T1000 (cell line): ENCODE measurements around the gene TIGIT.
"Not testable (repeated sequence)": the region's sequence is repeated elsewhere in the genome, so short reads cannot be mapped to it uniquely, and the experiment has no call there.

Experiments
- DNase-seq: peaks from one replicate; lab custom pipeline; 2025; ENCODE audit warnings: mixed read lengths; lab: John Stamatoyannopoulos, UW

The TIGIT gene

GRCh38 chr3:114293838-114294535, at the start of gene TIGIT:
Gene TIGIT, plus strand, starts transcription at chr3:114294028. Its CDS starts 34 bp downstream, at chr3:114294062.
- no peak for DNase-seq

- no peak for DNase-seq
Observed at GRCh38 chr3:114252954-114253353, 40.9 kb upstream of the TIGIT start.

DNA sequence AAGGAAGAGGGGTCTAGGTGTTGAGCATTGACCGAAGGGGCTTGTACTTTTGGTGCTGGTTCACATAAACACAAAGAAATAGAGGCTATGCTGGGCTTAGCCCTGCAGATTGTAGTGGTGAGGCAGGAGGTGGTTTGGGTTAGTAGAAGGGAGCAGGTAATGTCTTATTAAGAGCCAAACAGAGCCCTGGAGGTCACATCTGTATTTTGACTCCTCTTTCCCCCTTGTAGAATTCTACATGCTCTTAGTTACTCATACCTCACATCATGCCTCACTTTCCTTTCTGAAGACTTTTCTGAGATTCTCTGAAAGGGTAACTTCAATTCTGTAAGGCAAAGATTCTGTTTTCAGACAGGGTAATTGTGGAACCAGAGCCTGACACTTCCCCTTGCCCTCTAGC, 40.3 kb upstream of the TIGIT start:
- DNase-seq: no peak

DNA sequence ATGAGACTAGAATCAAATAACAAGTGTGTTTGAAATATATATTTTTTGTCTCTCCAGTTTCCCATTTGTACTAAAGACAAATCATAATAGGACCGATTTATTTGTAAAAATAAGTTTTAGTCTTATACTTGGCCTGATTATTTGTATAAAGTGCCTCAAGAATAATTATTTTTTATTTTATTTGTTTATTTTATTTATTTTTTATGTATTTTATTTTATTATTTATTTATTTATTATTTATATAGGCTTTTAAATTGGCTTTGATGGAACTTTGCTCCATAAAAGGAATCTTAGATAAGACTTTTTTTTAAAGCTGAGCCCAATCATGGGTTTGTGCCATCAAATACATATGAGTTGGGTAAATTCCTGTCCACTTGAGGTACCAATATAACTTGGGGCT, 34.3 kb upstream of the TIGIT start:
- no peak for DNase-seq

DNA sequence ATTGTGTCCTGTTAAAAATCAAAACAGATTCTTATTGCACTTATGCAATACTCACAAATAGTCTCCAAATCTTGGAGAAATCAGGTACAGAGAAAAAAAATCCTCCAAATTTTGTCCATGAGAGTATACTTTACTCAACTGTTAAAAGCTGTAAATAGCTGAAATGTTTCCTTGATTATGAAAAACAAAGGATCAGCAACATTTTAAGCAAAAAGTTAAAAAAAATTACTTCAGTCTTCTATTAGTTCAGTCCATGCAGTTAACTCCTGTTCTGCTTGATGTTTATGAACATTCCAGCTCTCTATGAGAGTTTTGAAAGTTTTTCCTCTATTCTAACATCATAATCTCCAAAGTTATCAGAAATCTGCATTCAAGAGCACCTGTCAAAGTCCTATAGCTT, 33.7 kb upstream of the TIGIT start:
- DNase-seq: no peak

GRCh38 chr3:114270019-114270418, 23.8 kb upstream of the TIGIT start:
- DNase-seq: no peak

DNA sequence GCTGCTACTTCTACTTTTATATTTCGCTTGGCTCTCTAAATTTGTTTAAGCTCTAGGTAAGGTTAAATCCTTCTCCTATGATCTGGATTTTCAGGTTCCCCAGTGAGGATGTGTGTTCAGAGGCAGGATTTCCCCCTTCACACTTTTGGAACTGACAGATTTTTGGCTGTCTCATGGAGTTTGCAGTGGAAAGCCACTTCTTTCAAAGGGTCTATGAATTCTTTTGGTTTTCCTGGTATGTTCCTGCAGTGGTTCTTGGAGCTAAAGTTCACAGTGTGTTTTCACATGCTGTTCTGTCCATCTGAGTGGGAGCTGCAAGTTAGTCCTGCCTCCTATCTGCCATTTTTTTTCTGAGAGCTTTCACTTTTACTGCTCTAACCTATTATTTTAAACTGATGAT, 21.6 kb upstream of the TIGIT start:
- DNase-seq: no peak

- no peak for DNase-seq
Observed at GRCh38 chr3:114274929-114275328, 18.9 kb upstream of the TIGIT start.

DNA sequence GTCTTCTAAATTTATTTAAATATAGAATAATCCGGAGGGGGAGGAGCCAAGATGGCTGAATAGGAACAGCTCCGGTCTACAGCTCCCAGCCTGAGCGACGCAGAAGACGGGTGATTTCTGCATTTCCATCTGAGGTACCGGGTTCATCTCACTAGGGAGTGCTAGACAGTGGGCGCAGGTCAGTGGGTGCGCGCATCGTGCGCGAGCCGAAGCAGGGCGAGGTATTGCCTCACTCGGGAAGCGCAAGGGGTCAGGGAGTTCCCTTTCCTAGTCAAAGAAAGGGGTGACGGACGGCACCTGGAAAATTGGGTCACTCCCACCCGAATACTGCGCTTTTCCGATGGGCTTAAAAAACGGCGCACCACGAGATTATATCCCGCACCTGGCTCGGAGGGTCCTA, 17.0 kb upstream of the TIGIT start:
- DNase-seq: not testable (repeated sequence)

DNA sequence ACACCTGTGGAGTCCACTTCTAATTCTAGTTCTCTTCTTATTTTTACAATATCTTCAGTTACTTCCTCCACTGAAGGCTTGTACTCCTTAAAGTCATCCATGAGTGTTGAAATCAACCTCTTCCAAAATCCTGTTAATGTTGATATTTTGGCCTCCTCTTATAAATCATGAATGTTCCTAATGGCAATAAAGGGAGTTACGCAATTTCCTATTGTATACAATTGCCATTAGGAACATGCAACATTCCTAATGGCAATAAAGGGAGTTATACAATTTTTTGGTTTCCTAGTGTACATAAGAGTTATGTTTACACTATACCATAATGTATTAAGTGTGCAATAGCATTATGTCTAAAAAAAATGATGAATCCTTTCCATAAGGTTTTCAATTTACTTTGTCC, 9.2 kb upstream of the TIGIT start:
- no peak for DNase-seq

DNA sequence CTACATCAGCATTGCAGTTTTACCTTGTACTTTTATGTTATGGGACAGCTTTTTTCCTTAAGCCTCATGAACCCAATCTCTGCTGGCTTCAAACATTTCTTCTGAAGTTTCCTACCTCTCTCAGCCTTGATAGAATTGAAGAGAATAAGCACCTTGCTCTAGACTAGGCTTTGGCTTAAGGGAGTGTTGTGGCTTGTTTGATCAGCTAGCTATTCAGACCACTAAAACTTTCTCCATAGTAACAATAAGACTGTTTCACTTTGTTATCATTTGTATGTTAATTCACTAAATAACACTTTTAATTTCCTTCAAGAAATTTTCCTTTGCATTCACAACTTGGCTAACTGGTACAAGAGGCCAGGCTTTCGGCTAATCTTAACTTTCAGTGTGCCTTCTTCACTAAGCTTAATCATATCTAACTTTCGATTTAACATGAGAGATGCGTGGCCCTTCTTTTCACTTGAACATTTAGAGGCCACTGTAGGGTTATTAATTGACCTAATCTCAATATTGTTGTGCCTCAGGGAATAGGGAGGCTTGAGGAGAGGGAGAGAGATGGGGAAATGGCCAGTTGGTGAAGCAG, 8.1 kb upstream of the TIGIT start:
- DNase-seq: no peak

DNA sequence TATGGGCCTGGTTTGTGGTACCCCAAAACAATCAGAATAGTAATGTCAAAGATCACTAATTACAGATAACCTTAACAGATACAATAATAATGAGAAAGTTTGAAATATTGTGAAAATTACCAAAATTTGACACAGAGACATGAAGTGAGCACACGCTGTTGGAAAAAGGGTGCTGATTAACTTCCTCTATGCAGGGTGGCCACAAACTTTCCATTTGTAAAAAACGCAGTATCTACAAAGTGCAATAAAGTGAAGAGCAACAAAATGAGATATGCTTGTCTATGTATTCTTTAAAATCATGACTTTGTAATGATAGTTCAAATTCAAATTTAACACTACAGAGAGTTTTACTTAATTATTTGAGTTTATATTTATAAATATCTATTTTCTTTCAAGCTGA, 7.6 kb upstream of the TIGIT start:
- DNase-seq: no peak

- no peak for DNase-seq
Observed at GRCh38 chr3:114290911-114291901, 2.6 kb upstream of the TIGIT start.

DNA sequence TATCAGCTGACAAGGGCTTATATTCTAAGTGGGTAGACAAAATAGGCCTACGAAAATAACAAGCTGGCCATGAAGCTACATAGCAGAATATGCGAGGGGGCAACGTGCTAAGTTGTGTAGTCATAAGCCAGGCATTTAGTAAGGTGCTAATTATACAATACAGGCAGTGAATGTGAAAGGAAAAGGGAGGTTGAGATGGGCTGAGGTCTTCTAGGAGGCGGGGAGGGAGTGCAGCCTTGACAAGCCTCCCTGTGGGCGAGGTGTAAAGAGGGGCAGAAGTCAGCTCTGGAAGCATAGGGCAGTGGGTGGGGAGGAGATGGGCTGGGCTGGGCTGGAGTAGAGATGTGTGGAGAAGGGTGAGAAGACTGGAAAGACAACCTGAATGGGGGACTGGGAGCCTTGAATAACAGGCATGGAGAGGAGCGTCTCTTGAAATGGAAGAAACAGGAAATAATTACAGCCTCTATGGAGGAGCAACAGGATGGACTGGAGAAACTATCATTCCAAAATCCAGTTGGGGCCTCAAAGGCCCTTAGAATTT, 1.2 kb downstream of the TIGIT start:
- DNase-seq: no peak

DNA sequence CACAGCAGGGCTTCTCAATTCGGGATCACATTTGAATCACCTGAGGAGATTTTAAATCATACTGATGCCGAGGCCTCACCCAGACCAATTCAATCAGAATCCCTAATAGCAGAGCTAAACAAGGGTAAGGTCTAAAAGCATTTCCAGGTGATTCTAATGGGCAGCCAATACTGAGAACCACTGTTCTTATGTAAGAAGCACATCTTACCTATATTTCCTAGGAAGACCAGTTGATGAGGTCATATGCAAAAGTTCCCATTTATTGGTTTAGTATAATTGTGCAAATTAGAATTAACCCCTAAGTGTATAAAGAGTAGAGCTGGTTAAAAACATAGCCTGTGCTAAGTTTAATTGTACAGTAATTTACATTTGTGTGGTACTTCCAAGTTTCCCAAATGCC, 2.1 kb downstream of the TIGIT start:
- no peak for DNase-seq

GRCh38 chr3:114299421-114299820, 5.6 kb downstream of the TIGIT start:
- DNase-seq: no peak

DNA sequence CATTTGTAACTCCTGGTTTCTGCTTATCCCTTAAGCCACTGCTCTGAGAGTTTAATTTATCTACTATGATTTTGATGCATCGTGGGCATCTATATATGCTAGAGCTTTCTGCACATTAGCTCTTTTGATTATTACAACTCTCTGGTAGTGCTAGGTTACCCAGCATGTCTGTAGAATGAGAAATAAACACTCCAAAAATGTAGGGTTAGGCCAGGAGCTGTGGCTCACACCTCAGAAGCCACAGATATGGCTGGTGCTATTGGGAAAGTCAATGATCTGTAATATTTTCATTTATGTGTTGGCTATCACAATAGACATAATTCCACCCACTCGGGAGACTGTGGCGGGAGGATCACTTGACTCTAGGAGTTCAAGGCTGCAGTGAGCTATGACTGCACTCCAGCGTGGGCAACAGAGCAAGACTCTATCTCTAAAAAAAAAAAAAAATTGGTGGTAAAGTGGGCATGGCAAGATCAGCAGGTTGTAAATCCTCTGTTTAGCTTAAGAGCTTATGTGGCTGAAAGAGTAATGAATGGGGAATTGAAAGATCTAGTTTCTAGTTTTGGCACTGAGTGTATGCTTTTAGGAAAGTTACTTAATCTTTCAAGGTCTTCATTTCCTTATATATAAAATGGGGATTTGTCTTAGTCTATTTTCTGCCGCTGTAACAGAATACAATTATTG, 6.3 kb downstream of the TIGIT start:
- no peak for DNase-seq

DNA sequence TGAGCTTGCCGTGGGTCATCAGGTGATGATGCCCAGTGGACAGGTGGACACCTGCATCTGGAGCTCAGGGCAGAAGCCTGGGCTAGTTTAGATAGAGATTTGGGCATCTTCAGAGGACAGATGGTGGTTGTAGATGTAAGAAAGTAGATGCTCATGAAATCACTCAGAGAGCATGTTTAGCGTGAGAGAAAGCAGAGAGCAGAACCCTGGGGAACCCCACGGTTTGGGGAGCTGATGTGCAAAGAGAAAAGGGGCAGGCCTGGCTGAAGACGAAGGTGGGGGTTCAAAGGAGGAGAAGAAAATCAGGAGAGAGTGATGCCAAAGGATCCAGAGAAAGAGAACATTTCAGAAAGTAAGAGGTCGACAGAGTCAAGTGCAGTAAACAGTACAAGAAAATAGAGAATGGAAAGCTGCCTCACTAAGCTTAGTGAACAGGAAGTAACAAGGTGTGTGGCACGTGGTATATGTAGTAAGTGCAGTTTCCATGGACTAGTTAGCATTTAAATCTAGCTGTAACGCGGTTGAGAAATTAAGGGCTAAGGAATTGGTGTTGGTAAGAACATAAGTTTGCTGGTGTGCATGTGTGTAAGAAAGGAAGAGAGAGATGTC, 13.5 kb downstream of the TIGIT start:
- no peak for DNase-seq

GRCh38 chr3:114307832-114308231, 14.0 kb downstream of the TIGIT start:
- no peak for DNase-seq

- DNase-seq: no peak
Observed at GRCh38 chr3:114308377-114308776, 14.5 kb downstream of the TIGIT start.

GRCh38 chr3:114308830-114309229, 15.0 kb downstream of the TIGIT start:
- DNase-seq: no peak

- DNase-seq: no peak
Observed at GRCh38 chr3:114310695-114311094, 16.9 kb downstream of the TIGIT start.
